ENCODE data around the gene NRG4. TPM values are rescaled to one million over a fixed set of nuclear protein-coding genes. Genes with fewer than 3 reads are reported as not detected.
A peak's percentile ranks its signal among the peaks of the same experiment; 100 is the strongest.

NRG4 gene
- total RNA-seq, 1 donor from 2014 or later = not detected

DNA sequence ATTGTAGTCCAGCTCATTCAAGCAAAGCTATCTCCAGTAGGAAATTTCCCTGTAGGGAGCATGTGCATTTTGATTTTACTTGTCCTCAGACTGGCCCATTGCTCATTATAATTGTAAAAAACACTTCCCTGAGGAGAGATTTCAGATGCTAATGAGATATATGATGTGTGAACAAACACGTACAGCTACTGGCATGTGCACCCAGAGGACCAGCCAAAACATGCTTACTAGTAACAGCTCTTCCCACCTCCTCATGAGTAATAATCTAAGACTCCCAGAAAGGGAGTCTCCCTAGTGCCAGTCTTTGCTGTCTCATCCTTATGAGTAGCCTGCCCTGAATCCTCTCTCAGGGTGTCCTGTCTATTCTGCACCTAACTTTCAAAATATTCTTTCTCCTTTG is 65.1 kb downstream of the NRG4 start:
- no peak overlapping the region for H3K4me3 ChIP-seq (ENCODE audit: low read depth, low read length)
- TF ChIP-seq, protein P1, sequence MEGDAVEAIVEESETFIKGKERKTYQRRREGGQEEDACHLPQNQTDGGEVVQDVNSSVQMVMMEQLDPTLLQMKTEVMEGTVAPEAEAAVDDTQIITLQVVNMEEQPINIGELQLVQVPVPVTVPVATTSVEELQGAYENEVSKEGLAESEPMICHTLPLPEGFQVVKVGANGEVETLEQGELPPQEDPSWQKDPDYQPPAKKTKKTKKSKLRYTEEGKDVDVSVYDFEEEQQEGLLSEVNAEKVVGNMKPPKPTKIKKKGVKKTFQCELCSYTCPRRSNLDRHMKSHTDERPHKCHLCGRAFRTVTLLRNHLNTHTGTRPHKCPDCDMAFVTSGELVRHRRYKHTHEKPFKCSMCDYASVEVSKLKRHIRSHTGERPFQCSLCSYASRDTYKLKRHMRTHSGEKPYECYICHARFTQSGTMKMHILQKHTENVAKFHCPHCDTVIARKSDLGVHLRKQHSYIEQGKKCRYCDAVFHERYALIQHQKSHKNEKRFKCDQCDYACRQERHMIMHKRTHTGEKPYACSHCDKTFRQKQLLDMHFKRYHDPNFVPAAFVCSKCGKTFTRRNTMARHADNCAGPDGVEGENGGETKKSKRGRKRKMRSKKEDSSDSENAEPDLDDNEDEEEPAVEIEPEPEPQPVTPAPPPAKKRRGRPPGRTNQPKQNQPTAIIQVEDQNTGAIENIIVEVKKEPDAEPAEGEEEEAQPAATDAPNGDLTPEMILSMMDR (conservative IDR thresholded peaks at IDR 0.05; ENCODE audit: low read depth, low read length) = no peak
- DNase-seq (ENCODE audit: low read depth) = peak; percentile 37

DNA sequence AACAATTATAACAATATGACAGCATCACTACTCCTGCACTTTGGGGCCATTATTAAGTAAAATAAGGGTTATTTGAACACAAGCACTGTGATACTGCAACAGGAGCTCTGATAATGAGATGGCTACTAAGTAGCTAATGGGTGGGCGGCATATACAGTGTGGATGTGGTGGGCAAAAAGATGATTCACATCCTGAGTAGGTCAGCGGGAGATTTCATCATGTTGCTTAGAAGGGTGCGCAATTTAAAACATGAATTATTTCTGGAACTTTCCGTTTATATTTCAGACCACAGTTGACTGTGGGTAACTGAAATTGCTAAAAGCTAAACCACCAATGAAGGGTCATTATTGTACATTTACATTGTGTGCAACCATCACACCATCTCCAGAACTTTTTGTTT is 66.3 kb downstream of the NRG4 start:
- no peak for DNase-seq (ENCODE audit: low read depth)
- TF ChIP-seq, protein P1 (conservative IDR thresholded peaks at IDR 0.05; ENCODE audit: low read depth, low read length) = no peak
- H3K4me3 ChIP-seq (ENCODE audit: low read depth, low read length) = no peak overlapping the region

DNA sequence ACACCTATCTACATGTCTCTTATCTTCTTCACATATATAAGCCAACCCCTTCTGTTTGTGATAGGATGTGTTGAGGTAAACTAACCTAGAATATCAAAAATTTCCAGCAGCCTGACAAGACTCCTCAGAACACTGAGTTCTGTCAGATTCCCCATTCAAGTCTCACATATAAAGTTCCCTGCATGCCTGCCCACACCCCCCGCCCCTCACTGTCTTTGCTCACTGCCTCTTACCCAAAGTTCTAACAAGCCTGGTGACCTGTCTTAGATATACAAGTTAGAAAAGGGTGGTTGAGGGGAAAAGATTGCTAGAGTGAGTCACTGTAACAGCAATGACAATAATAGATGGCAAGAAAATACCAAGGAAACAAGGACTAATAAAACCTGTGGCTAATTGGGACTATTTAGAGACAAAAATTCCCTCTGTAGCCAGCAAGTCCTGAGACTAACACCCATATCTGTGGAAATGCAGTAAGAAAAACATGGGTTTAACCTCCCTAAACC is 68.5 kb downstream of the NRG4 start:
- H3K4me3 ChIP-seq (ENCODE audit: low read depth, low read length) = no peak overlapping the region
- TF ChIP-seq, protein P1 (conservative IDR thresholded peaks at IDR 0.05; ENCODE audit: low read depth, low read length) = no peak
- no peak for DNase-seq (ENCODE audit: low read depth)

DNA sequence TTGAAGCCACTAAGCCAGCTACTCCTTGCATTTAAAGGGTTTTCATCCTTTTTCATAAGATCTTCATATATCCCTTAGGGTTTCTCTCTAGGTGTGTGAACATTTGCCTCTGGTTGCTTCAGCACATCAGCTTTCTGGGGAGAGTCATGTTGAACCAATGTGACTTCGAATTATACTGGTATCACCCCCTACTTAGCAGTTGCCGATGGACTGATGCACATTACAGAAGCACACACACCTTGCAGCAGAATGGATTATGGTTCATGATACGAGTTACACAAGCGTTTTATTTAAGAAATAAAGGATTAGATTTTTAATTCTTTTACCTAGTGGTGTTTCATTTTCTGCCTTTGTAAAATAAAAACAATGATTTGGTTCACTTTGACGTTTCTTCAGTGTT is 69.0 kb downstream of the NRG4 start:
- H3K4me3 ChIP-seq (ENCODE audit: low read depth, low read length) = no peak overlapping the region
- DNase-seq (ENCODE audit: low read depth) = no peak
- TF ChIP-seq, protein P1 (conservative IDR thresholded peaks at IDR 0.05; ENCODE audit: low read depth, low read length) = no peak

DNA sequence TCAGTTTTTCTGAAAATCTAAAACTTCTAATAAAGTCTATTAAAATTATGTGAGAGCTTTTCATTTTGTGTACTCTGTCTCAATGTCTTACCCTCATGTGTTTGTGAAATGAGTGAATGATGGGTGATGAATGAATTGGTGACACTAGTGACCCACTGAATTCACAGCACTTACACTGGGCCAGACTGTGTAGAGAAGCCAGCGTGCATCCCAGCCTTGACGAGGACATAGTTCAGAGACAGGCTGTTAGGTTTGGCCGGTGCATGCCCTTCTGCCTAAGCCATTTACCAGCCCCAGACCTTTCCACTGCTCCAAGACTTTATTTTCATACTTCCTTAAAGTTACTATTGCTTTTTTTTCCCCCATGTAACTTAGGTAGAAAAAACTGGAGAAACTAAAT is 69.8 kb downstream of the NRG4 start:
- TF ChIP-seq, protein P1 (conservative IDR thresholded peaks at IDR 0.05; ENCODE audit: low read depth, low read length) = no peak
- no peak overlapping the region for H3K4me3 ChIP-seq (ENCODE audit: low read depth, low read length)
- no peak for DNase-seq (ENCODE audit: low read depth)

DNA sequence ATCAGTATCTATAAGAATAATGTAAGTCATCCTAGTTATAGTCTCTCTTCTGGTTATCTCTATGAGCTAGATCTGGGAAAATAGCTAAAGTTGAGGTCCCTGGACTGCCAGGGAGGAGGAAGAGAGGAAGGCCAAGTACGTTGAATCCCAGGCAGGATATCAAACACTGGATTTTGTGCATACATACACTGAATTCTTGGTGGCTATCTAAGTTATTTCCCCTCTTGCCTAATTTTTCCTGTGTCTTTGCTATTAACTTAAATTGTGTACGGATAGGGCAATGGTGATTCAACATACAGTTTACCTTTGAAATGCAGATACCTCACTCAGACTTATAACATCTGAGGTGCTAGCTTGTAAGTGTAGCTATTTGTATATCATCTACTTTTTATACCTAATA is 81.4 kb downstream of the NRG4 start:
- DNase-seq (ENCODE audit: low read depth) = no peak
- H3K4me3 ChIP-seq (ENCODE audit: low read depth, low read length) = no peak overlapping the region
- TF ChIP-seq, protein P1 (conservative IDR thresholded peaks at IDR 0.05; ENCODE audit: low read depth, low read length) = no peak

DNA sequence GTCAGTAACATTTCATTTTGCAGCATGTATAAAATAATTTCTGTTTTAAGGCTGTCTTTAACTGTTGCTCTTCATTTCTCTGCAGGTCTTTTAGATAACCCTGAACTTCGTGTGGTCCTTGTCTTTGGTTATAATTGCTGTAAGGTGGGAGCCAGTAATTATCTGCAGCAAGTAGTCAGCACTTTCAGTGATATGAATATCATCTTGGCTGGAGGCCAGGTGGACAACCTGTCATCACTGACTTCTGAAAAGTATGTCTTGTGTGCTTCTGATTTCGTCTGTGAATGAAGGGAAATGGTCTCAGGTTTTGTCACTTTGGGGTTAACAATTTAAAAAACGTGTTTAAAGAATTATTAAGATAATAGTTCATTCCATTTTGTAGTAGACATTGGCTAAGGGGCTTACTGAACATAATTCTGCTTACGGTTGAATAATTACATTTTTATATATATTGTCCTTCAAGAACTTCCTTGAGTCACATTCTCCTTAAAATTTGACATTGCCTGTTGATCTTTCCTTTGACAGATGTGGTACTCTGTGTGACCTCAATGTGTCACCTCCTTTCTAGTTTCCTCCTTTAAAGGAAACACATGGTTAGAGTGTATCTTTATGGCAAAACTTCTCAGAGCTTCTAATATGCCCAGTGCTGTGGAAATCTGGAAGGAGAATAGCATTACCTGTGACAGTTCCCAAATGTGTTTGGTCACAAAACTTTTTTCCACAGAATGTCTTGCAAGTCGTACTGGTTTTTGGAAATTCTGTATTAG is 82.2 kb downstream of the NRG4 start:
- no peak for DNase-seq (ENCODE audit: low read depth)
- no peak overlapping the region for H3K4me3 ChIP-seq (ENCODE audit: low read depth, low read length)
- TF ChIP-seq, protein P1 (conservative IDR thresholded peaks at IDR 0.05; ENCODE audit: low read depth, low read length) = no peak
